NCI-H1105 (cell line): ENCODE results near the gene EGR4.

Source experiments
- DNase-seq: peaks from one replicate; lab custom pipeline; 2025; lab: John Stamatoyannopoulos, UW

Gene EGR4

GRCh38 chr2:73290049-73290839 is 3.1 kb downstream of the EGR4 start:
- peak; percentile 46 for DNase-seq

- DNase-seq = no peak
Measured at GRCh38 chr2:73289304-73289703, 4.0 kb downstream of the EGR4 start.

GRCh38 chr2:73286134-73286655 is 7.2 kb downstream of the EGR4 start:
- DNase-seq = no peak

GRCh38 chr2:73285159-73285739 is 8.1 kb downstream of the EGR4 start:
- DNase-seq = no peak

GRCh38 chr2:73284296-73285158 is 8.8 kb downstream of the EGR4 start, which contains the start of gene FBXO41:
Gene FBXO41, minus strand, starts transcription at chr2:73284478. Its CDS starts 14,848 bp downstream, at chr2:73269630.
- peak; percentile 34 for DNase-seq

GRCh38 chr2:73283545-73284295 is 9.6 kb downstream of the EGR4 start:
- DNase-seq = no peak

GRCh38 chr2:73282924-73283544 is 10.3 kb downstream of the EGR4 start:
- DNase-seq = no peak

- no peak for DNase-seq
Measured at GRCh38 chr2:73281244-73281643, 12.1 kb downstream of the EGR4 start.

GRCh38 chr2:73279852-73280251 is 13.5 kb downstream of the EGR4 start:
- DNase-seq = no peak

GRCh38 chr2:73272270-73272669 is 21.1 kb downstream of the EGR4 start:
- no peak for DNase-seq

- DNase-seq = no peak
Measured at GRCh38 chr2:73269686-73270465, 23.5 kb downstream of the EGR4 start.

- DNase-seq = peak; percentile 85
Measured at GRCh38 chr2:73268830-73269685, 24.3 kb downstream of the EGR4 start.

GRCh38 chr2:73268366-73268829 is 24.9 kb downstream of the EGR4 start:
- DNase-seq = no peak

GRCh38 chr2:73267008-73267407 is 26.3 kb downstream of the EGR4 start:
- no peak for DNase-seq

GRCh38 chr2:73266061-73266901 is 27.1 kb downstream of the EGR4 start:
- no peak for DNase-seq

- no peak for DNase-seq
Measured at GRCh38 chr2:73265298-73266060, 27.9 kb downstream of the EGR4 start.

- no peak for DNase-seq
Measured at GRCh38 chr2:73264783-73265182, 28.6 kb downstream of the EGR4 start.

- no peak for DNase-seq
Measured at GRCh38 chr2:73264332-73264606, 29.1 kb downstream of the EGR4 start.
